ENCODE measurements around the gene PSMG2.

Gene PSMG2

GRCh38 chr18:12721495-12722275 lies 18.8 kb downstream of the PSMG2 start:
- no peak for DNase-seq (ENCODE audit: low spot score)
- Histone ChIP-seq H3K9me3 (ENCODE audit: severe bottlenecking) (no peaks in the 10 kb centered on the region), H3K4me1 (ENCODE audit: insufficient read depth, poor library complexity, severe bottlenecking) (no peaks in the 10 kb centered on the region), H3K36me3 (ENCODE audit: low read depth) (peaks cover 71% of the 10 kb centered on the region), H3K27me3 (ENCODE audit: insufficient read depth, poor library complexity, severe bottlenecking) (no peaks in the 10 kb centered on the region), H3K4me3 (ENCODE audit: severe bottlenecking) (no peak overlapping the region), H3K27ac (ENCODE audit: poor library complexity, severe bottlenecking) (no peak overlapping the region)
- ATAC-seq (ENCODE audit: low read depth) = no peak
- no peak for TF ChIP-seq CTCF (IDR thresholded peaks at IDR 0.05; ENCODE audit: poor library complexity, severe bottlenecking)

DNA sequence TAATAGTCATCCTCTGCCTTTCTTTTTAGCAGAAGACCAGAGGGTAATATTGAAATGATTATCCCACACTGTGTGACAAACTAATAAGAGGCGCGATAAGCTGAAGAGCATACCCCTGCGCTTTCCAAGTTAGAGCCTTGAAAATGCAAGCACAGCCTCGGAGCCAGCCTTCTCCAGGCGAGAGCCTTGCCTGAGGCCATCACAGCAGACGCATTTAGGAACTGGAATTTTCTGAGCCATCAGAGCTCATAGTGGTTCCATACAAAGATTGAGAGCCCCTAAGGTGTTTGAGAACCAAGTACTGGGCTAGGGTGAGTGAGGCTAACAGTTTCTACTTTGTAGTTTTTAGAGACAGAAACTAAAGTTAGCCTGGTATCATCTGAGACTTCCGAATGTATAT lies 19.9 kb downstream of the PSMG2 start:
- no peaks in the 10 kb centered on the region for H3K27me3 ChIP-seq (ENCODE audit: insufficient read depth, poor library complexity, severe bottlenecking)
- DNase-seq (ENCODE audit: low spot score) (no peak), ATAC-seq (ENCODE audit: low read depth) (no peak)
- no peaks in the 10 kb centered on the region for H3K9me3 ChIP-seq (ENCODE audit: severe bottlenecking)
- no peak overlapping the region for H3K4me3 ChIP-seq (ENCODE audit: severe bottlenecking)
- no peak overlapping the region for H3K27ac ChIP-seq (ENCODE audit: poor library complexity, severe bottlenecking)
- no peaks in the 10 kb centered on the region for H3K4me1 ChIP-seq (ENCODE audit: insufficient read depth, poor library complexity, severe bottlenecking)
- TF ChIP-seq CTCF (IDR thresholded peaks at IDR 0.05; ENCODE audit: poor library complexity, severe bottlenecking) = no peak
- peaks cover 63% of the 10 kb centered on the region for H3K36me3 ChIP-seq (ENCODE audit: low read depth)

- Histone ChIP-seq H3K4me1 (ENCODE audit: insufficient read depth, poor library complexity, severe bottlenecking) (no peaks in the 10 kb centered on the region), H3K36me3 (ENCODE audit: low read depth) (peaks cover 29% of the 10 kb centered on the region), H3K4me3 (ENCODE audit: severe bottlenecking) (no peak overlapping the region), H3K27me3 (ENCODE audit: insufficient read depth, poor library complexity, severe bottlenecking) (no peaks in the 10 kb centered on the region), H3K27ac (ENCODE audit: poor library complexity, severe bottlenecking) (no peak overlapping the region), H3K9me3 (ENCODE audit: severe bottlenecking) (peaks cover 2% of the 10 kb centered on the region)
- TF ChIP-seq CTCF (IDR thresholded peaks at IDR 0.05; ENCODE audit: poor library complexity, severe bottlenecking) = no peak
- DNase-seq (ENCODE audit: low spot score) (no peak), ATAC-seq (ENCODE audit: low read depth) (no peak)
Observed at GRCh38 chr18:12726331-12726730, 23.5 kb downstream of the PSMG2 start.

GRCh38 chr18:12726774-12727550 lies 24.1 kb downstream of the PSMG2 start:
- no peak for DNase-seq (ENCODE audit: low spot score)
- TF ChIP-seq CTCF (IDR thresholded peaks at IDR 0.05; ENCODE audit: poor library complexity, severe bottlenecking) = peak; percentile 90
- ATAC-seq (ENCODE audit: low read depth) = peak; percentile 55; the same call in 2 of the 3 replicates

More at GRCh38 chr18:12726774-12727550, 24.1 kb downstream of the PSMG2 start:
- peaks cover 25% of the 10 kb centered on the region for H3K36me3 ChIP-seq (ENCODE audit: low read depth)
- no peak overlapping the region for H3K27ac ChIP-seq (ENCODE audit: poor library complexity, severe bottlenecking)
- no peaks in the 10 kb centered on the region for H3K27me3 ChIP-seq (ENCODE audit: insufficient read depth, poor library complexity, severe bottlenecking)
- H3K4me3 ChIP-seq (ENCODE audit: severe bottlenecking) = no peak overlapping the region
- H3K4me1 ChIP-seq (ENCODE audit: insufficient read depth, poor library complexity, severe bottlenecking) = no peaks in the 10 kb centered on the region
- peaks cover 2% of the 10 kb centered on the region for H3K9me3 ChIP-seq (ENCODE audit: severe bottlenecking)

Measured in RWPE2 (cell line).